Body of pancreas (tissue), 4 donors: Measurements from ENCODE around the gene DBET. TPM values are rescaled to one million over a fixed set of nuclear protein-coding genes. Genes with fewer than 3 reads are reported as not detected.
"Not testable (repeated sequence)": the region's sequence is repeated elsewhere in the genome, so short reads cannot be mapped to it uniquely, and the experiment has no call there.

Experiments used
- ATAC-seq: fragments of 150-250 bp; one replicate; pipeline ENCODE4 v1.9.1; 2016
- DNase-seq, 4 donors: peaks; one replicate each; pipeline ENCODE4 v3.0.0-alpha.2; 2019
- H3K27ac ChIP-seq, 4 donors: fragments of 200-600 bp; sonication (generic); 1 replicate in 3 of 4; 2 replicates in 1 of 4; pipeline versions ENCODE4 v1.5.1 to v1.6.1; 2016 to 2019; ENCODE audit warnings: mild to moderate bottlenecking in 1 of 4, mixed read lengths in 1 of 4, moderate library complexity in 1 of 4
- H3K27me3 ChIP-seq, 2 donors: fragments of 200-600 bp; sonication (generic); one replicate each; pipeline ENCODE4 v1.6.0; 2016; ENCODE audit warnings: mild to moderate bottlenecking in 1 of 2
- H3K36me3 ChIP-seq, 2 donors: fragments of 200-600 bp; sonication (generic); replicated peaks in 1 of 2; 2 replicates each; pipeline ENCODE4 v1.5.1; 2016; ENCODE audit warnings: low read depth in 2 of 2; ENCODE audit not compliant: insufficient read depth in 1 of 2
- H3K4me1 ChIP-seq: fragments of 200-600 bp; sonication (generic); one replicate; pipeline ENCODE4 v1.6.0; 2016
- H3K4me3 ChIP-seq, 2 donors: fragments of 200-600 bp; sonication (generic); 1 replicate in 1 of 2; 2 replicates in 1 of 2; pipeline ENCODE4 v1.5.1; 2016 to 2019
- H3K9me3 ChIP-seq, 3 donors: fragments of 200-600 bp; sonication (generic); 1 replicate in 2 of 3; 2 replicates in 1 of 3; pipeline ENCODE4 v1.5.1; 2016
- CTCF ChIP-seq, 7 experiments: fragments of 450-650 bp in 4 of 7; fragments of 200-600 bp in 3 of 7; sonication (generic) in 3 of 7; IDR thresholded peaks; one replicate each; pipeline ENCODE4 v1.5.1; 2016 to 2019; ENCODE audit warnings: antibody characterized with exemption in 7 of 7
- WGBS, 2 donors: methylation state at CpG; one replicate each; pipeline ENCODE4 v1.1.5; 2017; 5-methylcytosine and 5-hydroxymethylcytosine counted together
- intact Hi-C: fragments of 100-400 bp; cut with DNase I; formaldehyde crosslinking; loops from one replicate; pipeline ENCODE4 v1.15.1; 2023
- total RNA-seq, 2 donors: library from RNA; depleted of rRNA; stranded (reverse); fragments of >200 nt; gene quantifications; one replicate each; pipeline ENCODE4 v1.1.0, GENCODE V29; 2016

The DBET gene
- total RNA-seq, 2 donors from 2014 or later, result not detected

GRCh38 chr4:190027156-190027555 is 37.1 kb upstream of the DBET start, which contains the start of gene FRG2:
FRG2 (minus strand) TSS chr4:190027256; CDS start chr4:190027204, 52 bp downstream.
- H3K27me3 ChIP-seq, H3K9me3 ChIP-seq, H3K27ac ChIP-seq, ATAC-seq, H3K36me3 ChIP-seq, H3K4me1 ChIP-seq, intact Hi-C loops, DNase-seq, H3K4me3 ChIP-seq: not testable (repeated sequence)
- WGBS, 2 donors, result 0% methylated on average over 1 of the region's 10 CpGs; no CpG with 5 or more reads in 1 of the 2 donors

GRCh38 chr4:190031264-190031663 is 33.0 kb upstream of the DBET start:
- H3K4me1 ChIP-seq, H3K4me3 ChIP-seq, DNase-seq, H3K27me3 ChIP-seq, intact Hi-C loops, ATAC-seq, H3K36me3 ChIP-seq, H3K27ac ChIP-seq, H3K9me3 ChIP-seq: not testable (repeated sequence)
- WGBS, 2 donors, result 29% methylated on average over 2 of the region's 5 CpGs; no CpG with 5 or more reads in 1 of the 2 donors

GRCh38 chr4:190037704-190038388 is 26.5 kb upstream of the DBET start:
- ATAC-seq, H3K4me3 ChIP-seq, intact Hi-C loops, H3K27me3 ChIP-seq, DNase-seq, H3K9me3 ChIP-seq, H3K36me3 ChIP-seq, H3K4me1 ChIP-seq, H3K27ac ChIP-seq: not testable (repeated sequence)
- WGBS, 2 donors, result 0% methylated on average over 1 of the region's 39 CpGs
- peak in 2 of 7 experiments; percentile 18 to 20 for TF ChIP-seq CTCF (IDR thresholded peaks at IDR 0.05)

- H3K4me1 ChIP-seq, H3K27me3 ChIP-seq, H3K36me3 ChIP-seq, intact Hi-C loops, H3K27ac ChIP-seq, H3K9me3 ChIP-seq, H3K4me3 ChIP-seq, ATAC-seq, DNase-seq: not testable (repeated sequence)
- WGBS, 2 donors, result 20 to 44% methylated on average over 17 to 30 of the region's 40 CpGs
Measured at GRCh38 chr4:190040873-190041272, 23.4 kb upstream of the DBET start.

- ATAC-seq, intact Hi-C loops, H3K36me3 ChIP-seq, H3K27me3 ChIP-seq, H3K4me3 ChIP-seq, H3K4me1 ChIP-seq, DNase-seq, H3K27ac ChIP-seq, H3K9me3 ChIP-seq: not testable (repeated sequence)
- 0% methylated on average over 1 of the region's 12 CpGs for WGBS, 2 donors
Measured at GRCh38 chr4:190047627-190048026, 16.7 kb upstream of the DBET start.

- ATAC-seq, DNase-seq, intact Hi-C loops, H3K27me3 ChIP-seq, H3K4me1 ChIP-seq, H3K27ac ChIP-seq, H3K4me3 ChIP-seq, H3K36me3 ChIP-seq, H3K9me3 ChIP-seq: not testable (repeated sequence)
- WGBS, 2 donors, result 58% methylated on average over 8 of the region's 28 CpGs; no CpG with 5 or more reads in 1 of the 2 donors
Measured at GRCh38 chr4:190049378-190050239, 14.7 kb upstream of the DBET start.

GRCh38 chr4:190058997-190059396 is 5.3 kb upstream of the DBET start:
- DNase-seq, H3K27ac ChIP-seq: not testable (repeated sequence)

GRCh38 chr4:190064805-190065204 is 503 bp downstream of the DBET start:
- DNase-seq, intact Hi-C loops, H3K4me3 ChIP-seq, H3K27ac ChIP-seq, H3K36me3 ChIP-seq, H3K9me3 ChIP-seq, ATAC-seq, H3K27me3 ChIP-seq, H3K4me1 ChIP-seq: not testable (repeated sequence)
- WGBS, 2 donors, result 15 to 27% methylated on average over 3 of the region's 3 CpGs

More at GRCh38 chr4:190058997-190059396, 5.3 kb upstream of the DBET start:
- H3K4me3 ChIP-seq, ATAC-seq, H3K27me3 ChIP-seq, intact Hi-C loops, H3K4me1 ChIP-seq, H3K9me3 ChIP-seq, H3K36me3 ChIP-seq: not testable (repeated sequence)
- 68 to 72% methylated on average over 2 to 3 of the region's 4 CpGs for WGBS, 2 donors

GRCh38 chr4:190068351-190068750 is 4.0 kb downstream of the DBET start:
- H3K4me3 ChIP-seq, H3K4me1 ChIP-seq, ATAC-seq, H3K27ac ChIP-seq, intact Hi-C loops, H3K9me3 ChIP-seq, H3K36me3 ChIP-seq, H3K27me3 ChIP-seq: not testable (repeated sequence)
- 40 to 88% methylated on average over 45 of the region's 45 CpGs for WGBS, 2 donors
- DNase-seq, result peak in 1 of 4 donors; percentile 36

- H3K36me3 ChIP-seq, H3K9me3 ChIP-seq, DNase-seq, H3K4me1 ChIP-seq, H3K27me3 ChIP-seq, H3K27ac ChIP-seq, intact Hi-C loops, ATAC-seq, H3K4me3 ChIP-seq: not testable (repeated sequence)
- 34% methylated on average over 5 of the region's 27 CpGs; no CpG with 5 or more reads in 1 of the 2 donors for WGBS, 2 donors
Measured at GRCh38 chr4:190093052-190093451, 28.8 kb downstream of the DBET start.
